Measurements from ENCODE around the gene HOXD9.

The HOXD9 gene

GRCh38 chr2:176156301-176156806 lies 33.8 kb downstream of the HOXD9 start:
- Histone ChIP-seq H3K27me3 (ENCODE audit: insufficient read depth, low read length) (peaks cover 91% of the 10 kb centered on the region), H2BK12ac (ENCODE audit: low read length) (no peak overlapping the region), H3K4me1 (ENCODE audit: control insufficient read depth in 1 of 2, insufficient read depth in 2 of 2, low read length in 2 of 2) (peaks cover 5 to 15% of the 10 kb centered on the region in 2 experiments), H3K4me2 (ENCODE audit: low read length) (no peak overlapping the region), H2BK5ac (ENCODE audit: low read depth, low read length, poor library complexity) (no peak overlapping the region), H3K14ac (ENCODE audit: low read length) (no peak overlapping the region), H3K23ac (ENCODE audit: low read length) (no peak overlapping the region), H2AK5ac (ENCODE audit: low read length) (no peak overlapping the region), H4K8ac (ENCODE audit: low read depth, low read length) (no peak overlapping the region), H3K27ac (ENCODE audit: low read depth, low read length) (no peak overlapping the region), H3K79me2 (ENCODE audit: control insufficient read depth, insufficient read depth, low read length, poor library complexity) (no peaks in the 10 kb centered on the region), H4K12ac (ENCODE audit: low read depth, low read length) (no peak overlapping the region), H3K36me3 (ENCODE audit: control insufficient read depth in 1 of 2, insufficient read depth in 2 of 2, low read length in 2 of 2) (no peaks in the 10 kb centered on the region), H3K18ac (ENCODE audit: low read length) (no peak overlapping the region), H3K9me3 (ENCODE audit: insufficient read depth, low read depth, low read length) (peaks cover 27% of the 10 kb centered on the region), H3K4me3 (ENCODE audit: low read depth, low read length) (no peak overlapping the region), H4K91ac (ENCODE audit: low read depth, low read length) (no peak overlapping the region), H3K79me1 (ENCODE audit: low read length) (no peaks in the 10 kb centered on the region), H2AFZ (ENCODE audit: insufficient read depth, low read length, poor library complexity) (no peak overlapping the region), H2BK120ac (ENCODE audit: insufficient read depth, low read length, poor library complexity) (no peak overlapping the region), H3K9ac (ENCODE audit: low read length) (no peak overlapping the region), H3K4ac (ENCODE audit: low read depth, low read length) (no peak overlapping the region)
- no peak for DNase-seq
- WGBS (ENCODE audit: extremely low coverage, insufficient coverage, insufficient read length): no CpG with 5 or more reads among the region's 8 CpGs

DNA sequence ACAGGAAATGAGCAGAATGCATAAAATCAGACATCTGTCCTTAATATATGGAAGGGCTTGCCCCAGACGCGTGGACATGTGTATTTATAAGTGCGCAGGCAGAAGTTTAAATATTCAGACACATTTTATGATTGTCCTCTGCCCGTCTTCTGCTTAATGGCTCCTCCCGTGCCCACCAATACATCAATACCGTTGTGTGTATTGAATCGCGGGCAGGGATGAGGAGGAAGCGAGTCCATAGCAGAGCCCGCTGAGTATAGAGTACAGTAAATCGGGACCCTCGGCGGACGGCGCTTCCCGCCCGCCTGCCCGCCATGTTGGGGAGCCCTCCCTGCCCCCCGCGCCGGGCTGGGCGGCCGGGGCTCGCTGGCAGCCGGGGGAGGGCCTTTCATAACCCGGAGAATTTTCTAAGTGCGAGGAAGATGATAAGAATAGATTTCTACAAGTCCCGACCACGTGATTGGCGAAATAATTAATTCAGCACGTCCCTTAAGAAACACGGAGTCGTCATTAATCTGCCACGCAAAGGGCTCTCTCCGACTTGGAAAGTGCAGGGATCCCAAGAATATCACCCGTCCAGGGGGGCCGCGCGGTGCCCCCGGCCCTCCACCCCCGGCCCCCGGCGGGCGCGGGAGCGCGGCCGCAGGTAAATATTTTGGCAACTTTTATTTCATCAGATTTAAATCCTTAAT lies 34.4 kb downstream of the HOXD9 start, which contains the start of gene HOXD3:
Gene HOXD3 (plus strand): TSS at position 501 of the 692 bp plus-strand sequence. CDS start 11,808 bp downstream, outside the sequence.
- Histone ChIP-seq H3K36me3 (ENCODE audit: control insufficient read depth in 1 of 2, insufficient read depth in 2 of 2, low read length in 2 of 2) (no peaks in the 10 kb centered on the region), H2AK5ac (ENCODE audit: low read length) (no peak within 1 kb of the TSS), H3K27ac (ENCODE audit: low read depth, low read length) (no peak within 1 kb of the TSS), H3K79me1 (ENCODE audit: low read length) (no peaks in the 10 kb centered on the region), H2BK12ac (ENCODE audit: low read length) (no peak within 1 kb of the TSS), H3K14ac (ENCODE audit: low read length) (no peak within 1 kb of the TSS), H3K23ac (ENCODE audit: low read length) (no peak within 1 kb of the TSS), H3K27me3 (ENCODE audit: insufficient read depth, low read length) (peaks cover 91% of the 10 kb centered on the region), H3K79me2 (ENCODE audit: control insufficient read depth, insufficient read depth, low read length, poor library complexity) (no peaks in the 10 kb centered on the region), H2BK5ac (ENCODE audit: low read depth, low read length, poor library complexity) (no peak within 1 kb of the TSS), H2AFZ (ENCODE audit: insufficient read depth, low read length, poor library complexity) (no peak within 1 kb of the TSS), H3K4me2 (ENCODE audit: low read length) (peak within 1 kb of the TSS; percentile 37), H3K4ac (ENCODE audit: low read depth, low read length) (no peak within 1 kb of the TSS), H4K8ac (ENCODE audit: low read depth, low read length) (no peak within 1 kb of the TSS), H3K4me3 (ENCODE audit: low read depth, low read length) (no peak within 1 kb of the TSS), H3K9ac (ENCODE audit: low read length) (no peak within 1 kb of the TSS), H2BK120ac (ENCODE audit: insufficient read depth, low read length, poor library complexity) (no peak within 1 kb of the TSS), H4K12ac (ENCODE audit: low read depth, low read length) (no peak within 1 kb of the TSS), H3K9me3 (ENCODE audit: insufficient read depth, low read depth, low read length) (peaks cover 22% of the 10 kb centered on the region), H3K4me1 (ENCODE audit: control insufficient read depth in 1 of 2, insufficient read depth in 2 of 2, low read length in 2 of 2) (peaks cover under 1 to 11% of the 10 kb centered on the region in 2 experiments), H4K91ac (ENCODE audit: low read depth, low read length) (no peak within 1 kb of the TSS), H3K18ac (ENCODE audit: low read length) (no peak within 1 kb of the TSS)
- no CpG with 5 or more reads among the region's 48 CpGs for WGBS (ENCODE audit: extremely low coverage, insufficient coverage, insufficient read length)
- DNase-seq: no peak

- Histone ChIP-seq H3K4ac (ENCODE audit: low read depth, low read length) (no peak overlapping the region), H3K9me3 (ENCODE audit: insufficient read depth, low read depth, low read length) (peaks cover 22% of the 10 kb centered on the region), H3K14ac (ENCODE audit: low read length) (no peak overlapping the region), H2AK5ac (ENCODE audit: low read length) (no peak overlapping the region), H4K12ac (ENCODE audit: low read depth, low read length) (no peak overlapping the region), H2AFZ (ENCODE audit: insufficient read depth, low read length, poor library complexity) (no peak overlapping the region), H3K4me2 (ENCODE audit: low read length) (peak overlapping the region; percentile 37), H4K91ac (ENCODE audit: low read depth, low read length) (no peak overlapping the region), H3K27me3 (ENCODE audit: insufficient read depth, low read length) (peaks cover 92% of the 10 kb centered on the region), H2BK120ac (ENCODE audit: insufficient read depth, low read length, poor library complexity) (no peak overlapping the region), H3K36me3 (ENCODE audit: control insufficient read depth in 1 of 2, insufficient read depth in 2 of 2, low read length in 2 of 2) (no peaks in the 10 kb centered on the region), H3K79me1 (ENCODE audit: low read length) (no peaks in the 10 kb centered on the region), H3K23ac (ENCODE audit: low read length) (no peak overlapping the region), H3K18ac (ENCODE audit: low read length) (no peak overlapping the region), H3K27ac (ENCODE audit: low read depth, low read length) (no peak overlapping the region), H3K4me1 (ENCODE audit: control insufficient read depth in 1 of 2, insufficient read depth in 2 of 2, low read length in 2 of 2) (peaks cover 0 to 8% of the 10 kb centered on the region in 2 experiments), H3K79me2 (ENCODE audit: control insufficient read depth, insufficient read depth, low read length, poor library complexity) (no peaks in the 10 kb centered on the region), H3K4me3 (ENCODE audit: low read depth, low read length) (no peak overlapping the region), H3K9ac (ENCODE audit: low read length) (no peak overlapping the region), H4K8ac (ENCODE audit: low read depth, low read length) (no peak overlapping the region), H2BK5ac (ENCODE audit: low read depth, low read length, poor library complexity) (no peak overlapping the region), H2BK12ac (ENCODE audit: low read length) (no peak overlapping the region)
- no CpG with 5 or more reads among the region's 43 CpGs for WGBS (ENCODE audit: extremely low coverage, insufficient coverage, insufficient read length)
- peak in 1 of 2 donors; percentile 6 for DNase-seq
These were observed 35.1 kb downstream of the HOXD9 start for GRCh38 chr2:176157499-176158185.

DNA sequence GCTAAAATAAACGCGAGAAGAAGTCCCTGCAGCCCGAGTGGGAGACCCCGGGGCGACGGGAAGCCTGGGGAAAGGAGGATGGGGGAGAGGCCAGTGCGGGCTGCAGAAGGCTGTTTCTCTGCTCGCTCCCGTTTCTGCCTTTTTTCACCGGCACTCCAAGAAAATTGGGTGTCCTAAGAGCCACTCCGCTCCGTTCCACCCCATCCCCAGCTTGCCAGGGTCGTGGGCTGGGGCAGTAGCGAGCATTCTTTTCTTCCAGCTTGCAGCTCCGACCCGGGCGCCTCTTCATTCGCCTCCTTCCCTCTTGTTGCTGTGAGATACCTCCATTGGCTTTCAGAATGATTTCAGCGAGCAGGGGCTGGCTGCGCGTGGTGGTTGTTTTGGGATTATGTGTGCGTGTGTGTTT lies 35.7 kb downstream of the HOXD9 start:
- Histone ChIP-seq H4K91ac (ENCODE audit: low read depth, low read length) (no peak overlapping the region), H3K4me2 (ENCODE audit: low read length) (peak overlapping the region; percentile 19), H2BK12ac (ENCODE audit: low read length) (no peak overlapping the region), H3K4ac (ENCODE audit: low read depth, low read length) (no peak overlapping the region), H3K14ac (ENCODE audit: low read length) (no peak overlapping the region), H3K23ac (ENCODE audit: low read length) (no peak overlapping the region), H3K4me1 (ENCODE audit: control insufficient read depth in 1 of 2, insufficient read depth in 2 of 2, low read length in 2 of 2) (peaks cover 0 to 8% of the 10 kb centered on the region in 2 experiments), H2AFZ (ENCODE audit: insufficient read depth, low read length, poor library complexity) (no peak overlapping the region), H3K9ac (ENCODE audit: low read length) (no peak overlapping the region), H3K36me3 (ENCODE audit: control insufficient read depth in 1 of 2, insufficient read depth in 2 of 2, low read length in 2 of 2) (no peaks in the 10 kb centered on the region), H3K27me3 (ENCODE audit: insufficient read depth, low read length) (peaks cover 93% of the 10 kb centered on the region), H4K12ac (ENCODE audit: low read depth, low read length) (no peak overlapping the region), H3K9me3 (ENCODE audit: insufficient read depth, low read depth, low read length) (peaks cover 24% of the 10 kb centered on the region), H2AK5ac (ENCODE audit: low read length) (no peak overlapping the region), H3K18ac (ENCODE audit: low read length) (no peak overlapping the region), H3K79me2 (ENCODE audit: control insufficient read depth, insufficient read depth, low read length, poor library complexity) (no peaks in the 10 kb centered on the region), H2BK5ac (ENCODE audit: low read depth, low read length, poor library complexity) (no peak overlapping the region), H4K8ac (ENCODE audit: low read depth, low read length) (no peak overlapping the region), H3K4me3 (ENCODE audit: low read depth, low read length) (no peak overlapping the region), H3K79me1 (ENCODE audit: low read length) (no peaks in the 10 kb centered on the region), H3K27ac (ENCODE audit: low read depth, low read length) (no peak overlapping the region), H2BK120ac (ENCODE audit: insufficient read depth, low read length, poor library complexity) (no peak overlapping the region)
- no CpG with 5 or more reads among the region's 22 CpGs for WGBS (ENCODE audit: extremely low coverage, insufficient coverage, insufficient read length)
- no peak for DNase-seq

Data from trophoblast cell (in vitro differentiated cells and primary cell).